ENCODE results near the gene REEP5.

DNA sequence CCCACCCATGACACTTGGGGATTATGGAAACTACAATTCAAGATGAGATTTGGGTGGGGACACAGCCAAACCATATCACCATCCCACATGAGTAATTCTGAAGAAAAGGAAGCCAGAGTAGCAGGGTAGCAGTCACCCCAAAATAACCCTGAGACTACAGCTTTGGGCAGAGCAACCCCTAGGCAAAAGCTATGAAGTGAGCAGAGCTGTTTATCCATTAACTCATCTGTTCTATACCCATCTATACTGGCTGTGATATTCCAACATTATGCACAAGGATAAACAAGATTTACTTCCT lies 12.3 kb upstream of the REEP5 start:
- TF ChIP-seq, protein P1, sequence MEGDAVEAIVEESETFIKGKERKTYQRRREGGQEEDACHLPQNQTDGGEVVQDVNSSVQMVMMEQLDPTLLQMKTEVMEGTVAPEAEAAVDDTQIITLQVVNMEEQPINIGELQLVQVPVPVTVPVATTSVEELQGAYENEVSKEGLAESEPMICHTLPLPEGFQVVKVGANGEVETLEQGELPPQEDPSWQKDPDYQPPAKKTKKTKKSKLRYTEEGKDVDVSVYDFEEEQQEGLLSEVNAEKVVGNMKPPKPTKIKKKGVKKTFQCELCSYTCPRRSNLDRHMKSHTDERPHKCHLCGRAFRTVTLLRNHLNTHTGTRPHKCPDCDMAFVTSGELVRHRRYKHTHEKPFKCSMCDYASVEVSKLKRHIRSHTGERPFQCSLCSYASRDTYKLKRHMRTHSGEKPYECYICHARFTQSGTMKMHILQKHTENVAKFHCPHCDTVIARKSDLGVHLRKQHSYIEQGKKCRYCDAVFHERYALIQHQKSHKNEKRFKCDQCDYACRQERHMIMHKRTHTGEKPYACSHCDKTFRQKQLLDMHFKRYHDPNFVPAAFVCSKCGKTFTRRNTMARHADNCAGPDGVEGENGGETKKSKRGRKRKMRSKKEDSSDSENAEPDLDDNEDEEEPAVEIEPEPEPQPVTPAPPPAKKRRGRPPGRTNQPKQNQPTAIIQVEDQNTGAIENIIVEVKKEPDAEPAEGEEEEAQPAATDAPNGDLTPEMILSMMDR (IDR thresholded peaks at IDR 0.05 in 4 of 5, conservative IDR thresholded peaks at IDR 0.05 in 1 of 5): no peak
- TF ChIP-seq POLR2A (IDR thresholded peaks at IDR 0.05): no peak
